Measurements from ENCODE around the gene SLC35F4. TPM values are rescaled to one million over a fixed set of nuclear protein-coding genes. Genes with fewer than 3 reads are reported as not detected.

The SLC35F4 gene
- total RNA-seq, 6 donors from 2014 or later: not detected

DNA sequence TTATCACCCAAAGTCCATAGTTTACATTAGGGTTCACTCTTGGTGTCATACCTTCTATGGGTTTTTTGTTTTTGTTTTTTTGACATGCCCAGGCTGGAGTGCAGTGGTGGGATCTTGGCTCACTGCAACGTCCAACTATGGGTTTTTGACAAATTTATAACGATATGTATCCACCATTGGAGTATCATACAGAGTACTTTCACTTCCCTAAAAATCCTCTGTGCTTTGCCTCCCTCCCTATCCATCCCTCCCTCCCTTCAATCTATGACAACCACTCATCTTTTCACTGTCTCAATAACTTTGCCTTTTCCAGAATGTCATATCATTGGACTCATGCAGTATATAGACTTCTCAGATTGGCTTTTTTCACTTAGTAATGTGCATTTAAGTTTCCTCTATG lies 233.2 kb downstream of the SLC35F4 start:
- Histone ChIP-seq H3K9me3 (no peaks in the 10 kb centered on the region), H3K27ac (no peak overlapping the region), H3K27me3 (no peaks in the 10 kb centered on the region), H3K4me3 (no peak overlapping the region), H3K36me3 (no peaks in the 10 kb centered on the region), H3K4me1 (no peaks in the 10 kb centered on the region)
- DNase-seq: no peak
- WGBS, 2 donors: 55 to 76% methylated on average over 2 of the region's 2 CpGs
- no peak for ATAC-seq (ENCODE audit: low FRiP score in 2 of 2)
- no peak for TF ChIP-seq POLR2A (IDR thresholded peaks at IDR 0.05)
- no peak for TF ChIP-seq EP300 (IDR thresholded peaks at IDR 0.05)
- TF ChIP-seq, protein P1, sequence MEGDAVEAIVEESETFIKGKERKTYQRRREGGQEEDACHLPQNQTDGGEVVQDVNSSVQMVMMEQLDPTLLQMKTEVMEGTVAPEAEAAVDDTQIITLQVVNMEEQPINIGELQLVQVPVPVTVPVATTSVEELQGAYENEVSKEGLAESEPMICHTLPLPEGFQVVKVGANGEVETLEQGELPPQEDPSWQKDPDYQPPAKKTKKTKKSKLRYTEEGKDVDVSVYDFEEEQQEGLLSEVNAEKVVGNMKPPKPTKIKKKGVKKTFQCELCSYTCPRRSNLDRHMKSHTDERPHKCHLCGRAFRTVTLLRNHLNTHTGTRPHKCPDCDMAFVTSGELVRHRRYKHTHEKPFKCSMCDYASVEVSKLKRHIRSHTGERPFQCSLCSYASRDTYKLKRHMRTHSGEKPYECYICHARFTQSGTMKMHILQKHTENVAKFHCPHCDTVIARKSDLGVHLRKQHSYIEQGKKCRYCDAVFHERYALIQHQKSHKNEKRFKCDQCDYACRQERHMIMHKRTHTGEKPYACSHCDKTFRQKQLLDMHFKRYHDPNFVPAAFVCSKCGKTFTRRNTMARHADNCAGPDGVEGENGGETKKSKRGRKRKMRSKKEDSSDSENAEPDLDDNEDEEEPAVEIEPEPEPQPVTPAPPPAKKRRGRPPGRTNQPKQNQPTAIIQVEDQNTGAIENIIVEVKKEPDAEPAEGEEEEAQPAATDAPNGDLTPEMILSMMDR (IDR thresholded peaks at IDR 0.05): no peak
- TF ChIP-seq POLR2AphosphoS5 (IDR thresholded peaks at IDR 0.05): no peak

DNA sequence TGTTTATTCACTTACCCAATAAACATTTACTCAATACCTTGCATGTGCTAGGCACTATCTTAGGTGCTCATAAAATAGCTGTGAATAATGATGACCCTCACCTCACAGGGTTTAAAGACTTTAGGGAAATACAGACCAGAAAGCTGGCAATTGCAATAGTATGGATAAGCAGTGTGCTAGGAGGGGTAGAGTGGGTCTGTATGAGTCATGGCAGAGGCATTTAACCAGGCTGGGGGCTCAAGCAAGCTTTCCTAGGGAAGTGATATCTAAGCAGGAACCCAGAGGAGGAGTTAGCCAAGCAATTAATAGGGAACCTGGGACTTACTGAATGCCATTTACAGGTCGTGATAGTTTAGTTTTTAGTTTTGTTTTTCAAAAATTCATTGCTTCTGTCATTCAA lies 248.4 kb downstream of the SLC35F4 start:
- ATAC-seq (ENCODE audit: low FRiP score in 2 of 2) (no peak), DNase-seq (no peak)
- 50 to 67% methylated on average over 1 of the region's 1 CpG for WGBS, 2 donors

DNA sequence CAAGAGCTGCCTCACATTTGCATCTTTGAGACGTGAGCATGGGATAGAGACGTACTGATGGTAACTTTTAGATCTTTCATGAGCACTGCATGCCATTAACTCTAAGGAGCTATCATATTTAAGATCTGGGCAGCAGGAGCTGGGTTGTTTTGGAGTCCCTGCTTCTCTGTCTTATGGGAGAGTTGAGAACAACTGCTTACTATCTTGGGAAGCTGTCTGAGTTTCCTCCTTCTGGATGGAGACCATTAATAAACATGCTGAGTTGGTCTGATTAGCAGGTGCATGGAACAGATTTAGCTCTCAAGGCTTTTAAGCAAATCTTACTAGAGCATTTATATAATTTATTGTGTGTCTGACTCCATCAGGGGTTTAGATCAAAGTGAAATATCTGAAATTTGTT lies 252.9 kb downstream of the SLC35F4 start:
- TF ChIP-seq EP300 (IDR thresholded peaks at IDR 0.05) (no peak), POLR2AphosphoS5 (IDR thresholded peaks at IDR 0.05) (no peak), POLR2A (IDR thresholded peaks at IDR 0.05) (no peak)
- TF ChIP-seq, protein P1 (IDR thresholded peaks at IDR 0.05): no peak
- no peaks in the 10 kb centered on the region for H3K4me1 ChIP-seq
- H3K27ac ChIP-seq: no peak overlapping the region
- DNase-seq (no peak), ATAC-seq (ENCODE audit: low FRiP score in 2 of 2) (no peak)
- 59 to 61% methylated on average over 2 of the region's 2 CpGs for WGBS, 2 donors
- no peak overlapping the region for H3K4me3 ChIP-seq
- H3K9me3 ChIP-seq: no peaks in the 10 kb centered on the region
- no peaks in the 10 kb centered on the region for H3K36me3 ChIP-seq
- no peaks in the 10 kb centered on the region for H3K27me3 ChIP-seq

More for the DNA sequence above, 248.4 kb downstream of the SLC35F4 start:
- Histone ChIP-seq H3K9me3 (no peaks in the 10 kb centered on the region), H3K27ac (no peak overlapping the region), H3K4me1 (no peaks in the 10 kb centered on the region), H3K27me3 (no peaks in the 10 kb centered on the region), H3K36me3 (no peaks in the 10 kb centered on the region), H3K4me3 (no peak overlapping the region)
- TF ChIP-seq, protein P1 (IDR thresholded peaks at IDR 0.05): no peak
- TF ChIP-seq POLR2A (IDR thresholded peaks at IDR 0.05): no peak
- TF ChIP-seq EP300 (IDR thresholded peaks at IDR 0.05): no peak
- no peak for TF ChIP-seq POLR2AphosphoS5 (IDR thresholded peaks at IDR 0.05)

DNA sequence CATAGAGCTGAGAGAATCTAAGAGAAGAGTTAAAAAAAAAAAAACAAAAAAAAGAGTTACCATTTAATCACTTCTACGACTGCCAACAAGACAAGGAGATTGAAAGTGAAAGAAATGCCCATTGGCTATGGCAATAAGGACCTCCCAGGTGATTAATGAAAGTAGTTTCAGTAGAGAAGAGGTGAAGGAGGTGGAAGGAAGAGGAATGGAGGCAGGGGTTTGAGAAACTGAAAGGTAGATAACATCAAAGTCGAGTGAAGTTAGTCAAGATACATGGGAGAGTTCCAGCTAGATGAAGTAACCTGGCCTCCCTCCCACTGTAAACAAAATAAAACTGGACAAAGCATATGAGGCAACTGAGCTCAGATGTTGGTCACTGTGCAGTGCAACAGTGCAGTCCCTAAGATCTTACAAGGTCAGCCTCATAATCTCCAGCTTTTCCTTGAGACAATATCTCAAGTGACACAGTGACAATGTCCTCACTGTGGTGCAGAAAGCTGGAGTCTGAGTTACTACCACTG lies 254.3 kb downstream of the SLC35F4 start:
- no peak for ATAC-seq (ENCODE audit: low FRiP score in 2 of 2)
- Histone ChIP-seq H3K4me1 (no peaks in the 10 kb centered on the region), H3K4me3 (no peak overlapping the region), H3K27me3 (no peaks in the 10 kb centered on the region), H3K36me3 (no peaks in the 10 kb centered on the region), H3K9me3 (no peaks in the 10 kb centered on the region), H3K27ac (no peak overlapping the region)
- 39 to 43% methylated on average over 2 of the region's 2 CpGs for WGBS, 2 donors
- no peak for DNase-seq
- TF ChIP-seq POLR2AphosphoS5 (IDR thresholded peaks at IDR 0.05) (no peak), EP300 (IDR thresholded peaks at IDR 0.05) (no peak), POLR2A (IDR thresholded peaks at IDR 0.05) (no peak)
- TF ChIP-seq, protein P1 (IDR thresholded peaks at IDR 0.05): no peak

DNA sequence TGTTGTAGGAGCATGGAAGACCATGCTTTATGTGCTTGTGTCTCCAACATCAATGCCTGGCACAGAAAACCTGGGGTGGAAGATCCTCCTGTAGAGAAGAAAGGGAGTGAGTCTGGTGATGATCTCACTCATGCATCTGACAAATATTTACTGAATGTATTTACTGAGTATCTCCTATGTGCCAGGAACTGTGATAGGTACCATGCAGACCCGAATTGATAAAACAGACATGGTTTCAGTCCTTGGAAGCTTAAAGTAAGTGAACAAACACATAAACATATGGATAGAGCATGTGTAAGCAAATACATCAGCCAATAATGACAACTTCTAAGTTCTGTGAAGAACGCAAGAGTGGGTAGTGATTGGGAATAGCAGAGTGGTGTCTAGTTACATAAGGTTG lies 255.3 kb downstream of the SLC35F4 start:
- no peaks in the 10 kb centered on the region for H3K4me1 ChIP-seq
- 63 to 69% methylated on average over 2 of the region's 2 CpGs for WGBS, 2 donors
- no peak overlapping the region for H3K4me3 ChIP-seq
- no peaks in the 10 kb centered on the region for H3K36me3 ChIP-seq
- H3K27ac ChIP-seq: no peak overlapping the region
- DNase-seq (no peak), ATAC-seq (ENCODE audit: low FRiP score in 2 of 2) (no peak)
- H3K27me3 ChIP-seq: no peaks in the 10 kb centered on the region
- H3K9me3 ChIP-seq: no peaks in the 10 kb centered on the region
- TF ChIP-seq POLR2A (IDR thresholded peaks at IDR 0.05): no peak
- TF ChIP-seq EP300 (IDR thresholded peaks at IDR 0.05): no peak
- TF ChIP-seq POLR2AphosphoS5 (IDR thresholded peaks at IDR 0.05): no peak
- TF ChIP-seq, protein P1 (IDR thresholded peaks at IDR 0.05): no peak

All from upper lobe of left lung (tissue), 6 donors.